ENCODE data around the gene TRIM38.

The TRIM38 gene

GRCh38 chr6:26030716-26031115 is 68.1 kb downstream of the TRIM38 start:
- H3K9me3 ChIP-seq: no peaks in the 10 kb centered on the region
- H3K27ac ChIP-seq: no peak overlapping the region
- TF ChIP-seq, protein P1, sequence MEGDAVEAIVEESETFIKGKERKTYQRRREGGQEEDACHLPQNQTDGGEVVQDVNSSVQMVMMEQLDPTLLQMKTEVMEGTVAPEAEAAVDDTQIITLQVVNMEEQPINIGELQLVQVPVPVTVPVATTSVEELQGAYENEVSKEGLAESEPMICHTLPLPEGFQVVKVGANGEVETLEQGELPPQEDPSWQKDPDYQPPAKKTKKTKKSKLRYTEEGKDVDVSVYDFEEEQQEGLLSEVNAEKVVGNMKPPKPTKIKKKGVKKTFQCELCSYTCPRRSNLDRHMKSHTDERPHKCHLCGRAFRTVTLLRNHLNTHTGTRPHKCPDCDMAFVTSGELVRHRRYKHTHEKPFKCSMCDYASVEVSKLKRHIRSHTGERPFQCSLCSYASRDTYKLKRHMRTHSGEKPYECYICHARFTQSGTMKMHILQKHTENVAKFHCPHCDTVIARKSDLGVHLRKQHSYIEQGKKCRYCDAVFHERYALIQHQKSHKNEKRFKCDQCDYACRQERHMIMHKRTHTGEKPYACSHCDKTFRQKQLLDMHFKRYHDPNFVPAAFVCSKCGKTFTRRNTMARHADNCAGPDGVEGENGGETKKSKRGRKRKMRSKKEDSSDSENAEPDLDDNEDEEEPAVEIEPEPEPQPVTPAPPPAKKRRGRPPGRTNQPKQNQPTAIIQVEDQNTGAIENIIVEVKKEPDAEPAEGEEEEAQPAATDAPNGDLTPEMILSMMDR (IDR thresholded peaks at IDR 0.05): no peak
- H3K27me3 ChIP-seq: no peaks in the 10 kb centered on the region
- peaks cover 0 to 28% (median 12%) of the 10 kb centered on the region in 4 donors for H3K4me1 ChIP-seq
- intact Hi-C loops (cut with DNase I; ENCODE audit: low total_unique reads): no loop called here
- DNase-seq: no peak
- no peaks in the 10 kb centered on the region for H3K36me3 ChIP-seq
- H3K4me3 ChIP-seq: no peak overlapping the region

DNA sequence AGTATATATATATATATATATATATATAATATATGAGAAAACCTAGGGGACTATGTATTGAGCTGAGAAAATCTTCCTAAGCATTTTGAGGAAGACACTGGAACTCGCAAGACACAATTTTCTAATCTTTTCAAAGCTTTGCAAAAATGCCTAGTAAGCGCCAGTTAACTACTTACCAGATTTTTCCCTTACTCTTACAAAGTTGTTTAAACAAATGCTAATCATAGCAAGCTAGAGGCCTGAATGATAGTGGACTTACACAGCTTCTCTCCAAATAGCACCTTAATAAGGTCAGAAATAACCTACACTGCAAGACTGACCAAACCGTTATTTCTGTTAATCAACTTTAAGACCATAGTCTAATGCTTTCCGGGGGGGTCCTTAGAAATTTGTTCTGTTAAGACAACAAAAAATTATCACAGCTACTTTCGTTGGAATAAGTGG is 68.6 kb downstream of the TRIM38 start:
- Histone ChIP-seq H3K4me3 (peak overlapping the region in 1 of 2 donors; percentile 63), H3K27me3 (no peaks in the 10 kb centered on the region), H3K4me1 (peaks cover 0 to 24% (median 12%) of the 10 kb centered on the region in 4 donors), H3K27ac (peak overlapping the region; percentile 23 to 88), H3K9me3 (no peaks in the 10 kb centered on the region), H3K36me3 (no peaks in the 10 kb centered on the region)
- TF ChIP-seq, protein P1 (IDR thresholded peaks at IDR 0.05): no peak
- intact Hi-C loops (cut with DNase I; ENCODE audit: low total_unique reads): no loop called here
- DNase-seq: no peak

- DNase-seq: peak; percentile 86 to 87
- intact Hi-C loops (cut with DNase I; ENCODE audit: low total_unique reads): no loop called here
- no peaks in the 10 kb centered on the region for H3K27me3 ChIP-seq
These were observed 69.2 kb downstream of the TRIM38 start for GRCh38 chr6:26031595-26032339.

DNA sequence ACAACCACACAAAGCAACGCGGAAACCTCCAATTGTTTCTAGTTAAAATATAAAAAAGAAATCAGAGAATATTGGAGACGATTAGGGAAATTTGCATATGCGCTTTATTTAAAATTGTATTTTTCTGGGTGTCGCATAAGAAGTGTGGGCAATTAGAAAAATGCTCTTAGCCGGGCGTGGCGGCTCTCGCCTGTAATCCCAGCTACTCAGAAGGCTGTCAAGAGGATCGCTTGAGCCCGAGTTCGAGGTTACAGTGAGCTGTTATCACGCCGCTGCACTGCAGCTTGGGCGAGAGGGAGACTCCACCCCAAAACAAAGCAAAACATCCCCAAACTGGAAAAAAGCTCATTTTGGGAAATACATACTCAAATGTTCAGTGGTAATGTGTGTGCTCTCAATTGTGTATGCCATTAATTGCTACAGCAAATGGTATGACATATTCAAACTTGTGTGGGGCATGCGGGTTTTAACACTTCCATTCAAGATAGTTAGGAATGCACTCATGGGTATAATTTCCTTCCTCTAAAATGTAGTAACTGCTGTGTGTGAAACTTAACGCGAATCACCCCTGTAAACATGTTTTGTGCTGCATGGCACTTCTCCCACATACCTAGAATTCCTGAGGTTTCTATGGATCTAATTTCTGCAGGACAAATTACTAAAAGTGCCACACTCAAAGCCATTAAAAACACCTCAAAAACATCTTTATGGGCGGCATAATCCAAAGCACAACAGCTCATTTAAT is 69.9 kb downstream of the TRIM38 start:
- Histone ChIP-seq H3K27ac (peak overlapping the region; percentile 84 to 88), H3K27me3 (no peaks in the 10 kb centered on the region), H3K4me1 (peaks cover 0 to 23% (median 12%) of the 10 kb centered on the region in 4 donors), H3K36me3 (no peaks in the 10 kb centered on the region), H3K9me3 (no peaks in the 10 kb centered on the region), H3K4me3 (peak overlapping the region; percentile 57 to 63)
- no peak for DNase-seq
- intact Hi-C loops (cut with DNase I; ENCODE audit: low total_unique reads): no loop called here
- TF ChIP-seq, protein P1 (IDR thresholded peaks at IDR 0.05): no peak

More at GRCh38 chr6:26031595-26032339, 69.2 kb downstream of the TRIM38 start:
- TF ChIP-seq, protein P1 (IDR thresholded peaks at IDR 0.05): peak in 1 of 2 experiments; percentile 21
- Histone ChIP-seq H3K9me3 (no peaks in the 10 kb centered on the region), H3K27ac (peak overlapping the region; percentile 84 to 88), H3K4me3 (peak overlapping the region; percentile 57 to 63), H3K36me3 (no peaks in the 10 kb centered on the region), H3K4me1 (peaks cover 0 to 24% (median 12%) of the 10 kb centered on the region in 4 donors)

GRCh38 chr6:26033085-26033940 is 70.7 kb downstream of the TRIM38 start:
- Histone ChIP-seq H3K36me3 (no peaks in the 10 kb centered on the region), H3K4me3 (peak overlapping the region; percentile 57 to 63), H3K4me1 (peaks cover 0 to 20% (median 10%) of the 10 kb centered on the region in 4 donors), H3K27me3 (no peaks in the 10 kb centered on the region), H3K9me3 (no peaks in the 10 kb centered on the region), H3K27ac (peak overlapping the region; percentile 84 to 88)
- intact Hi-C loops (cut with DNase I; ENCODE audit: low total_unique reads): no loop called here
- TF ChIP-seq, protein P1 (IDR thresholded peaks at IDR 0.05): no peak
- peak; percentile 74 to 84 for DNase-seq
